Stimulated activated CD8-positive, alpha-beta memory T cell treated with anti-CD3 and anti-CD28 coated beads, Interleukin-7, amount 100 ng/mL, for 1 hour (primary cell): ENCODE data around the gene IGSF6.
"Not testable (repeated sequence)": the region's sequence is repeated elsewhere in the genome, so short reads cannot be mapped to it uniquely, and the experiment has no call there.

Experiments
- DNase-seq, 2 donors: peaks; one replicate each; pipeline ENCODE4 v3.0.0-alpha.2; 2020; ENCODE audit warnings: low read depth in 2 of 2

Gene IGSF6

GRCh38 chr16:21652453-21652852 is at the start of gene IGSF6:
Gene IGSF6, minus strand, starts transcription at chr16:21652608. Its CDS starts 10 bp downstream, at chr16:21652598.
- DNase-seq, result no peak

GRCh38 chr16:21701271-21701670 is 48.9 kb upstream of the IGSF6 start:
- DNase-seq, result no peak

- DNase-seq, result no peak
Observed at GRCh38 chr16:21698169-21699032, 46.0 kb upstream of the IGSF6 start.

- DNase-seq, result no peak
Observed at GRCh38 chr16:21697032-21697431, 44.6 kb upstream of the IGSF6 start.

- no peak for DNase-seq
Observed at GRCh38 chr16:21694609-21695008, 42.2 kb upstream of the IGSF6 start.

- DNase-seq, result not testable (repeated sequence)
Observed at GRCh38 chr16:21690967-21691366, 38.6 kb upstream of the IGSF6 start.

- no peak for DNase-seq
Observed at GRCh38 chr16:21689107-21689506, 36.7 kb upstream of the IGSF6 start.

- no peak for DNase-seq
Observed at GRCh38 chr16:21685034-21685455, 32.6 kb upstream of the IGSF6 start.

GRCh38 chr16:21684199-21684598 is 31.8 kb upstream of the IGSF6 start:
- DNase-seq, result no peak

GRCh38 chr16:21683184-21683583 is 30.8 kb upstream of the IGSF6 start:
- no peak for DNase-seq

GRCh38 chr16:21680714-21681113 is 28.3 kb upstream of the IGSF6 start:
- DNase-seq, result not testable (repeated sequence)

- not testable (repeated sequence) for DNase-seq
Observed at GRCh38 chr16:21674456-21674855, 22.0 kb upstream of the IGSF6 start.

GRCh38 chr16:21673469-21673868 is 21.1 kb upstream of the IGSF6 start:
- DNase-seq, result no peak

- DNase-seq, result no peak
Observed at GRCh38 chr16:21667575-21667974, 15.2 kb upstream of the IGSF6 start.

- DNase-seq, result no peak
Observed at GRCh38 chr16:21666772-21667171, 14.4 kb upstream of the IGSF6 start.

GRCh38 chr16:21664801-21665492 is 12.5 kb upstream of the IGSF6 start:
- DNase-seq, result no peak

GRCh38 chr16:21663889-21664647 is 11.7 kb upstream of the IGSF6 start, which contains the start of gene OTOA:
Gene OTOA, plus strand, starts transcription at chr16:21663968. Its CDS starts 14,547 bp downstream, at chr16:21678515.
- DNase-seq, result no peak

- no peak for DNase-seq
Observed at GRCh38 chr16:21659124-21659523, 6.7 kb upstream of the IGSF6 start.

- no peak for DNase-seq
Observed at GRCh38 chr16:21656795-21657768, 4.7 kb upstream of the IGSF6 start.

GRCh38 chr16:21654881-21655280 is 2.5 kb upstream of the IGSF6 start:
- DNase-seq, result no peak

GRCh38 chr16:21654466-21654865 is 2.1 kb upstream of the IGSF6 start:
- DNase-seq, result no peak
